GM18519 (cell line): ENCODE results near the gene NXT1.

ENCODE experiments used
- ATAC-seq: cut with Tn5 transposase; IDR thresholded peaks from one replicate; pipeline ENCODE4 v1.9.1; 2021; ENCODE audit warnings: mild to moderate bottlenecking, moderate library complexity; ENCODE audit not compliant: unreplicated experiment, low FRiP score

NXT1 gene

DNA sequence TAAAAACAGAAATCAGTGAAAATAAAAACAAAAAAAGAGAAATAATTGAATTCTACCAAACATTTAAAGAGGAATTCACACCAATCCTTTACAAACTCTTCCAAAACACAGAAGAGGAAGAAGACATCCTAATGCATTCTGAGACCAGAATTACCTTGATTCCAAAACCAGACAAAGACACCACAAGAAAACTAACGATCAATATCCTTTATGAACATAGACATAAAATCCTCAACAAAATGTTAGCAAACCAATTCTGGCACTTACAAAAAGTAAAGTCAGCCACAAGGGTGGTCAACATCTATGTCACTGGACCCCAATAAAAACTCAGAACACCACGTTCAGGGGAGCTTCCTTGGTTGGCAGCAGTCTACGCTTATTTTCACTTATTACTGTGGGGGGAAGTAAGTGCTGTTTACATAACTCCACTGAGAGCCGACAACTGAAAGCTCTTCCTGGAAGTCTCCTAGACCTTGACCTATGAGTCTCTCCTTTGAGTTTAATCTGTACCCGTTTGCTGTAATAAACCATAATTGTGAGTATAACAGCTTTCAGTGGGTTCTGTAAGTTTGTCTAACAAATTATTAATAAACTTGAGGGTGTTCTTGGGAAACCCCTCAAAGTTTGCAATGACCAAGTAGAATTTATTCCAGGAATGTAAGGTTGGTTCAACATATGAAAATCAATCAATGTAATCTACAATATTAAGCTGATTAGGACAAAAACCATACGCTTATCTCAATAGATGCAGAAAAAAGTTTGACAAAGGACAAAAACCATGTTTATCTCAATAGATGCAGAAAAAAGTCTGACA, 35.9 kb downstream of the NXT1 start:
- ATAC-seq: no peak

- no peak for ATAC-seq
Observed at GRCh38 chr20:23387118-23387443, 36.5 kb downstream of the NXT1 start.

GRCh38 chr20:23390091-23390774, 39.6 kb downstream of the NXT1 start:
- ATAC-seq: no peak

- no peak for ATAC-seq
Observed at GRCh38 chr20:23391707-23392310, 41.2 kb downstream of the NXT1 start.

- ATAC-seq: no peak
Observed at GRCh38 chr20:23393996-23394775, 43.6 kb downstream of the NXT1 start.

DNA sequence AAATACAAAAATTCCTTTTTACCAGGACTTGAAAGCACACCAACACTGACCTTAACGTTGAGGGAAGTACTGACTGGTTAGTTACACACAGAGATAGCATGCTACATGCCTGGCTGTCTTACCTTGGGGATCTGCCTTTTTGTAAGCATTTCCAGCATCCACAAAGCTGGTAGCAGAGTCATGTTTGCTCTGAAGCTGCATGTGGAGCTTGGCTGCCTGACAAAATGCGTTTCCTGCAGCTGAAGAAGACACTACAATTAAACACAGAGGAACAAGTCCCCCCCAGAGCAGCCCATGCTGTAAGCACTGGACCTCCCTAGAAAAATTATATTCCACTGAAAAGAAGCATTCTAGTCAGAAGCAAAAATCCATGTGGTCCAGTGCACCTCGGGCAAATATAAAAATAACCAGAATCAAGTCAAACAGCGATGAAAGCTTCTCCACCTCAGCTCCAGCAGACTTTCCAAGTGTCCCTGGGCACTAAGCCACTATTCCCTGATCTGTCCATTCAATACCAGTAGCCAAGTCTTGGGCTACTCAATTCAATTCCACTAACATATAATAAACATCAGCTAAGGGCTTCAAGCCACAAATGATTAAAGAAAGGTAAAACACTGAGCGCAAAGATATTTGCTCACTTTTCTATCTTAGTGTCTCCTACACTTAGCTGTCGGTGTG, 46.5 kb downstream of the NXT1 start:
- ATAC-seq: no peak

DNA sequence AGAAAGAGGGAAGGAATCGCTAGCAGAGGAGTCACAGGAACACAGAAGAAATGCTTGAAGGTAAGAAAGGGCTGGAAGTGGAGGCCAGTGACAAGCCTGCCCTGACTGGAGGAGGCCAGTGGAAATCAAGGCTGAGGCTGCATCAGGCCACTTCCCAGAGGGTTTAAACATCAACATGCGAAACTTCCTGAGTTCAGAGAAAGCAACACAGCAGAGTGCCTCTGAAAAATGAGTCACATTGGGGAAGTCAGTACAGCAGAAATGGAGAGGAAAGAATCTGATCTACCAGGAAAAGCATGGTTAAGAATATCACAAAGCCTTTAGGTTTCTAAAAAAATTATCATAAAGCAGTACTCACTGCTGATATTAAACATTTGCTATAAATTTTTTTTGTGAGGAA, 47.4 kb downstream of the NXT1 start:
- ATAC-seq: no peak

DNA sequence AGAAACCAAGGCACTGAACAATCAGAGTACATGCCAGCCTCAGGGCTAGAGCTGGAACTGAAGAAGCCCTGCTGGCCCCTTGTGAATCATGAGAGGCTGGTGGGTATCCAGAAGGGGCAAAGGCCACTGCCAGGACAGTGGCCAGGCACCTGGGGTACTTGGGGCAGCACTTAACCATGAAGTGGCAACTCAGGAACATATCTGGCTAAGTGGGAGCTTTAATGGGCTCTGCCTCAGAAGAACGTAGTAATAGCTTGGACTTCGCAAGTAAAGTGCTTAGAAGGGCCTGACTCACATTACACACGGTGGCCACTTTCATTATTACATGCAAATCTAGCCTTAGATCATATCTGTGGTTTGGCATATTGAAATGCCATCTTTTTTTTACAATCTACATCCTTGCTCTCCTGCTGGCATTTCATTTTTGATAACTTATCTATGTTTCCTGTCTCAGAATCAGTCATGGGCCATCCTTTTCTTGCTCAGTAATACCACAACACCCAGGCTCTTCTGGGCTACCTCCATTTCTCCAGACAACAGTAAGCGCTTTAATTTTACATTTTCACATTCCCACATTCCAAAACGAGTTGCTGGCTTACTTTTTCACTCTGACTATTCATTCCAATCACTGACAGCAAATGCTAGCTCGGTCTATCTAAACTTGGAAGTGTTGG, 49.1 kb downstream of the NXT1 start:
- no peak for ATAC-seq

- ATAC-seq: no peak
Observed at GRCh38 chr20:23401051-23401450, 50.5 kb downstream of the NXT1 start.

DNA sequence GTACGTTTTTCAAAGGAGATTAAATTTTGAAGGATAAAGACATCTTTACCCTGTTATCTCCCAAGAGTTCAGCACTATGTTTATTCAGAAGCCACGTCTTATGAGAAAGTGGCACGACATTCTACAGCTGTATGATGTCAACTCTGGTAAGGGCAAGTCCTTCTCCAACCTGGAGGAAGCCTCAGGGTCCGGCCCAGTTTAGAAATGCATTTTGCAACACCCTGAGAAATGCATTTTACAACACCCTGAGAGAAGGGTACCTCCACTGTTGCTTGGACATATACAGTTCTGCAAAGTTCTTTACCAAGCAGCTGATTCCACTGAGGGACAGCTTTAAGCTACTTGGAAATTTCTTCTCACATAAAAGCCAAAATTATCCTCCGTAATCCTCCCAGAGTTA, 53.2 kb downstream of the NXT1 start:
- no peak for ATAC-seq

GRCh38 chr20:23404196-23404595, 53.6 kb downstream of the NXT1 start:
- ATAC-seq: no peak
